IMR-90 (cell line): ENCODE results near the gene PRR36. TPM values are rescaled to one million over a fixed set of nuclear protein-coding genes. Genes with fewer than 3 reads are reported as not detected.

Experiments
- ATAC-seq: fragments of 200-7000 bp; cut with Tn5 transposase; 2 replicates; pipeline ENCODE4 v1.9.1; 2020; ENCODE audit warnings: low read depth, mild to moderate bottlenecking, moderate library complexity
- BruUV-seq: library from RNA; stranded (reverse); fragments of 400-500 nt; replicated peaks from 2 replicates; lab custom pipeline; 2021; lab: Mats Ljungman, UMichigan
- CTCF ChIA-PET: fragments of 300-600 bp; formaldehyde crosslinking; extraction: SDS; loops from one replicate; lab custom pipeline; 2021; ENCODE audit warnings: antibody characterized with exemption; lab: Yijun Ruan, JAX
- POLR2A ChIA-PET: fragments of 300-600 bp; sonication (Branson Sonifier 250); formaldehyde crosslinking; loops from one replicate; lab custom pipeline; 2022; ENCODE audit warnings: antibody characterized with exemption; ENCODE audit not compliant: unreplicated experiment; lab: Charles Lee
- DNase-seq: peaks from one replicate; pipeline ENCODE4 v3.0.0; 2013
- H2AFZ ChIP-seq: replicated peaks from 2 replicates; pipeline ENCODE3; 2013; ENCODE audit warnings: low read length, mild to moderate bottlenecking; ENCODE audit not compliant: poor library complexity
- H2AK5ac ChIP-seq: 2 replicates; pipeline ENCODE4 v1.6.1; 2013; ENCODE audit warnings: low read depth, low read length, inconsistent platforms
- H2AK9ac ChIP-seq: replicated peaks from 2 replicates; pipeline ENCODE3; 2013; ENCODE audit warnings: mild to moderate bottlenecking, low read depth, low read length, moderate library complexity; ENCODE audit not compliant: poor library complexity
- H2BK120ac ChIP-seq: 2 replicates; pipeline ENCODE4 v1.6.1; 2013; ENCODE audit warnings: low read depth, low read length, inconsistent platforms
- H2BK15ac ChIP-seq: 3 replicates; pipeline ENCODE4 v1.6.1; 2013; ENCODE audit warnings: low read depth, low read length, inconsistent platforms
- H2BK20ac ChIP-seq: 2 replicates; pipeline ENCODE4 v1.6.1; 2013; ENCODE audit warnings: low read depth, mild to moderate bottlenecking, inconsistent platforms, low read length, moderate library complexity
- H2BK5ac ChIP-seq: 2 replicates; pipeline ENCODE4 v1.6.1; 2013; ENCODE audit warnings: mild to moderate bottlenecking, low read depth, low read length, inconsistent platforms; ENCODE audit not compliant: poor library complexity, severe bottlenecking
- H3K14ac ChIP-seq: replicated peaks from 2 replicates; pipeline ENCODE4 v1.6.1; 2013; ENCODE audit warnings: low read depth, low read length, inconsistent platforms
- H3K18ac ChIP-seq: 2 replicates; pipeline ENCODE4 v1.6.1; 2013; ENCODE audit warnings: low read depth, low read length, control low read depth
- H3K23ac ChIP-seq: 2 replicates; pipeline ENCODE4 v1.6.1; 2013; ENCODE audit warnings: low read depth, low read length, inconsistent platforms
- H3K27ac ChIP-seq: 2 replicates; pipeline ENCODE4 v1.5.1; 2013; ENCODE audit warnings: mild to moderate bottlenecking, control low read depth, low read length; ENCODE audit not compliant: insufficient read depth
- H3K27me3 ChIP-seq: 2 replicates; pipeline ENCODE4 v1.6.1; 2013; ENCODE audit warnings: low read length; ENCODE audit not compliant: control insufficient read depth, insufficient read depth
- H3K36me3 ChIP-seq: 2 replicates; pipeline ENCODE4 v1.6.1; 2013; ENCODE audit warnings: low read length, mixed read lengths; ENCODE audit not compliant: control insufficient read depth, insufficient read depth
- H3K4ac ChIP-seq: 2 replicates; pipeline ENCODE4 v1.6.1; 2013; ENCODE audit warnings: low read depth, low read length, inconsistent platforms
- H3K4me1 ChIP-seq: 2 replicates; pipeline ENCODE4 v1.6.1; 2013; ENCODE audit warnings: low read length, mixed read lengths; ENCODE audit not compliant: control insufficient read depth, insufficient read depth
- H3K4me2 ChIP-seq: 2 replicates; pipeline ENCODE4 v1.6.1; 2013; ENCODE audit warnings: low read depth, mild to moderate bottlenecking, control low read depth, low read length, moderate library complexity
- H3K4me3 ChIP-seq: 2 replicates; pipeline ENCODE4 v1.5.1; 2013; ENCODE audit warnings: low read depth, mild to moderate bottlenecking, control low read depth, low read length, moderate library complexity; ENCODE audit not compliant: insufficient read depth
- H3K56ac ChIP-seq: 2 replicates; pipeline ENCODE4 v1.6.1; 2013; ENCODE audit warnings: low read length, inconsistent platforms; ENCODE audit not compliant: insufficient read depth; ENCODE audit errors: extremely low read depth
- H3K79me1 ChIP-seq, 2 experiments: 2 replicates each; pipeline ENCODE4 v1.6.1; 2013; ENCODE audit warnings: low read length in 2 of 2, inconsistent platforms in 1 of 2, low read depth in 1 of 2
- H3K9ac ChIP-seq: 2 replicates; pipeline ENCODE4 v1.6.1; 2013; ENCODE audit warnings: low read depth, low read length, control low read depth
- H3K9me1 ChIP-seq: 2 replicates; pipeline ENCODE4 v1.6.1; 2013; ENCODE audit warnings: low read length, inconsistent platforms; ENCODE audit not compliant: insufficient read depth
- H3K9me3 ChIP-seq: 2 replicates; pipeline ENCODE4 v1.6.1; 2013; ENCODE audit warnings: low read length; ENCODE audit not compliant: control insufficient read depth, insufficient read depth
- H4K20me1 ChIP-seq: 2 replicates; pipeline ENCODE4 v1.6.1; 2013; ENCODE audit warnings: low read length, inconsistent platforms; ENCODE audit not compliant: insufficient read depth
- H4K5ac ChIP-seq: 2 replicates; pipeline ENCODE4 v1.6.1; 2013; ENCODE audit warnings: mild to moderate bottlenecking, low read depth, low read length, control low read depth
- H4K8ac ChIP-seq, 2 experiments: 2 replicates each; pipeline ENCODE4 v1.6.1; 2013; ENCODE audit warnings: low read depth in 2 of 2, low read length in 2 of 2, control low read depth in 1 of 2, inconsistent platforms in 1 of 2
- H4K91ac ChIP-seq: 2 replicates; pipeline ENCODE4 v1.6.1; 2013; ENCODE audit warnings: low read depth, low read length, inconsistent platforms; ENCODE audit not compliant: insufficient read depth
- BHLHE40 ChIP-seq: fragments of 150-350 bp; IDR thresholded peaks from 2 replicates; pipeline ENCODE4 v1.6.1; 2016; ENCODE audit warnings: mild to moderate bottlenecking, low read depth, low read length
- MAFK ChIP-seq: IDR thresholded peaks from 2 replicates; pipeline ENCODE4 v1.6.1; 2012; ENCODE audit warnings: low read depth, low read length, improper control_type of control experiment
- MAZ ChIP-seq: IDR thresholded peaks from 2 replicates; pipeline ENCODE4 v1.6.1; 2012; ENCODE audit warnings: low read depth, mild to moderate bottlenecking, low read length, improper control_type of control experiment, moderate library complexity, borderline replicate concordance
- MXI1 ChIP-seq: IDR thresholded peaks from 2 replicates; pipeline ENCODE4 v1.6.1; 2012; ENCODE audit warnings: low read depth, mild to moderate bottlenecking, low read length, moderate library complexity, borderline replicate concordance
- NFE2L2 ChIP-seq: fragments of 150-350 bp; IDR thresholded peaks from 2 replicates; pipeline ENCODE4 v1.6.1; 2016; ENCODE audit warnings: low read depth, mild to moderate bottlenecking, low read length
- POLR2A ChIP-seq: IDR thresholded peaks from 2 replicates; pipeline ENCODE4 v1.6.1; 2012; ENCODE audit warnings: mild to moderate bottlenecking, low read depth, low read length
- RCOR1 ChIP-seq: IDR thresholded peaks from 2 replicates; pipeline ENCODE4 v1.6.1; 2012; ENCODE audit warnings: mild to moderate bottlenecking, low read length, improper control_type of control experiment; ENCODE audit not compliant: insufficient replicate concordance
- RFX5 ChIP-seq: IDR thresholded peaks from 2 replicates; pipeline ENCODE4 v1.8.0; 2012; ENCODE audit warnings: low read depth, mild to moderate bottlenecking, low read length, moderate library complexity
- SMC3 ChIP-seq: fragments of 150-350 bp; IDR thresholded peaks from 2 replicates; pipeline ENCODE4 v1.6.1; 2016; ENCODE audit warnings: low read depth, mild to moderate bottlenecking, antibody characterized with exemption, low read length, moderate library complexity
- USF2 ChIP-seq: fragments of 150-350 bp; IDR thresholded peaks from 2 replicates; pipeline ENCODE4 v1.6.1; 2017; ENCODE audit warnings: mild to moderate bottlenecking, antibody characterized with exemption, low read length, low read depth
- WGBS, 2 experiments: methylation state at CpG; one replicate each; pipeline versions ENCODE4 v1.1.5 to v1.1.7; 2013; ENCODE audit warnings: missing lambda C conversion rate in 2 of 2; ENCODE audit not compliant: insufficient read length in 1 of 2; ENCODE audit errors: extremely low coverage in 2 of 2; 5-methylcytosine and 5-hydroxymethylcytosine counted together
- dilution Hi-C: fragments of 300-500 bp; cut with HindIII; formaldehyde crosslinking; loops from one replicate; pipeline ENCODE4 v1.14.3; 2018; ENCODE audit warnings: low sequenced_read_pairs; ENCODE audit not compliant: unreplicated experiment
- in situ Hi-C: fragments of 300-500 bp; cut with MboI; formaldehyde crosslinking; loops from 3 replicates; pipeline ENCODE4 v1.14.3; 2019; ENCODE audit warnings: low sequenced_read_pairs, inconsistent platforms, mixed read lengths
- intact Hi-C: fragments of 100-400 bp; cut with micrococcal nuclease; formaldehyde crosslinking; loops from 2 replicates; pipeline ENCODE4 v1.10.0; 2022
- polyA plus RNA-seq, 3 experiments: library from polyadenylated mRNA; depleted of rRNA; stranded (reverse); fragments of >200 nt; gene quantifications; 2 replicates each; pipeline ENCODE4 v1.2.3, GENCODE V29; 2012; ENCODE audit warnings: low replicate concordance in 1 of 3
- total RNA-seq: library from RNA; depleted of rRNA; stranded (reverse); fragments of >200 nt; gene quantifications from 2 replicates; pipeline ENCODE4 v1.2.3, GENCODE V29; 2012

PRR36 gene
- total and polyA plus RNA-seq, 2 of the 4 experiments (the other 2 are of a cell fraction): 0.02 TPM; not detected in 1

GRCh38 chr19:7850000-7850813, 24.0 kb downstream of the PRR36 start:
- Histone ChIP-seq H3K14ac (no peak overlapping the region), H3K18ac (no peak overlapping the region), H4K20me1 (peaks cover 11% of the 10 kb centered on the region), H2AK9ac (peak overlapping the region; percentile 1), H3K36me3 (no peaks in the 10 kb centered on the region), H4K8ac (no peak overlapping the region), H3K9me3 (no peaks in the 10 kb centered on the region), H3K27ac (no peak overlapping the region), H3K4me2 (no peak overlapping the region), H4K5ac (no peak overlapping the region), H2BK15ac (no peak overlapping the region), H3K23ac (no peak overlapping the region), H3K9ac (no peak overlapping the region), H4K91ac (no peak overlapping the region), H3K4ac (no peak overlapping the region), H3K9me1 (no peaks in the 10 kb centered on the region), H3K79me1 (0 out of 4 replicates have a peak, but pooled peaks cover 0 to 4% of the 10 kb centered on the region in 2 experiments), H3K27me3 (no peaks in the 10 kb centered on the region), H2BK5ac (no peak overlapping the region), H3K4me3 (no peak overlapping the region), H2BK120ac (no peak overlapping the region), H2AK5ac (no peak overlapping the region), H2AFZ (no peak overlapping the region), H2BK20ac (no peak overlapping the region), H3K4me1 (peaks cover 6% of the 10 kb centered on the region), H3K56ac (no peak overlapping the region)
- peak; percentile 71 for DNase-seq
- WGBS, 2 experiments: 80% methylated on average over 7 of the region's 25 CpGs; no CpG with 5 or more reads in 1 of the 2 experiments
- peak; percentile 76 for ATAC-seq
- BruUV-seq: no TSS peak
- TF ChIP-seq USF2 (no peak), RCOR1 (peak; percentile 73), MXI1 (peak; percentile 41; the same call in 1 of the 2 replicates), MAZ (no peak), RFX5 (no peak), SMC3 (no peak), BHLHE40 (peak; percentile 58), POLR2A (no peak), NFE2L2 (no peak), MAFK (no peak)
- dilution Hi-C loops (no loop called here), intact Hi-C loops (no loop called here), in situ Hi-C loops (no loop called here)
- POLR2A ChIA-PET: no interaction called here
- CTCF ChIA-PET: interaction anchor here (1.9 kb wide), 1 partner anchor 19 kb away, joined by 4 read pairs; no protein-coding TSS in a partner anchor
